ENCODE results near the gene LYG2.
"Not testable (repeated sequence)": the region's sequence is repeated elsewhere in the genome, so short reads cannot be mapped to it uniquely, and the experiment has no call there.

LYG2 gene

DNA sequence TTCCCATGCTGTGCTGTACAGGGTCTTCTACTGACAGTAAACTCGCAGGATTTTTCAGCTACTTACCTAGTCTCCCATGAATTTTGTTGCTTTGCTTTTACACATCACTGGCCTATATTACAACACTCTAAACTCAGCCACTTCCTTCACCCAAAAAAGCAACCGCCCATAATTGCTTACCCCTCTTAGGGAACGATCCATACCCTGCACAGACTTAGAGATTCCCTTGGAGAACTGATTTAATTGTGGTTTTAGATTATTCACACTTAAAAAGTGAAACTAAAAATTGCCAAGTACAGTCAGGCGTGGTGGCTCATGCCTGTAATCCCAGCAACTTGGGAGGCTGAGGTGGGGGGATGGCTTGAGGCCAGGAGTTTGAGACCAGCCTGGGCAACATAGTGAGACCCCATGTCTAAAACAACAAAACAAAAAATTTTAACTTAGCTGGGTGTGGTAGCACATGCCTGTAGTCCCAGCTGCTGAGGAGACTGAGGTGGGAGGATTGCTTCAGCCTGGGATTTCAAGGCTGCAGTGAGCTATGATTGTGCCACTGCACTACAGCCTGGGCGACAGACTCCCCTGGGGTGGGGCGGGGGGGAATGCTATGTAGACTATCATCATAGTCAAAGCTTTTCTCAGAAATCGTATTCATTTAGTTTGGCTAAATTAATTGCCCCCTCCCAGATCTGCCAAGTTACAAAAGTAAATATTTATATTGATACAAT, 55.2 kb downstream of the LYG2 start:
- DNase-seq: no peak

DNA sequence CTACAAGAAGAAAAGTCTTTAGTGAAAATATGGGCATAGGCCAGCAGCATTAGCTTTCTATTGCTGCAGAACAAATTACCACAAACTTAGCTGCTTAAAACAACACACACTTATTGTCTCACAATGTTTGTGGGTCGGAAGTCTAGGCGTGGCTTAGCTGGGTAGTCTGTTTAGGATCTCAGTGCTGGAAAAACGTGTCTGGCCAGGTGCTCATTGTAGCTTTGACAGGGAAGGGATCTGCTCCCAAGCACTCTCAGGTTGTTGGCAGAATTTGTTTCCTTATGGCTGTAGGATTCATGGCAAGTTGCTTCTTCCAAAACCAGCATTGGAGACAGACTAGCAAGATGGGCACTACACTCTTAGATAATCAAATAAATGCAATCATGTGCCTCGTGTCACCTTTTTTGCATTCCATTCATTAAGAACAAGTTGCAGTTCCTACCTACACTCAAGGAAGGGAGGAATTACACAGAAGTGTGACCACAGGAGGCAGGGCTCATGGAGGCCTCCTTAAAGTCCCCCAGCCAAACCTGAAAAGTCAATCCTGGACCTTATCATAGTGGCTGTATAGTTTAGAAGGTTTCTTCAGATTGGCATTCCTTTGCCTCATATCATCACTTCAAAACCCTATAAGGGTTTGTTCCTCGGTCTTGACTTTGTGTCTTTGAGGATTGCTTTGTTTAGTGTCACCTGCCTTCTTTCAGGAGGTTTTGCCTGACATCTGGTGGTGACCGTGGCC, 57.2 kb downstream of the LYG2 start:
- no peak for DNase-seq

DNA sequence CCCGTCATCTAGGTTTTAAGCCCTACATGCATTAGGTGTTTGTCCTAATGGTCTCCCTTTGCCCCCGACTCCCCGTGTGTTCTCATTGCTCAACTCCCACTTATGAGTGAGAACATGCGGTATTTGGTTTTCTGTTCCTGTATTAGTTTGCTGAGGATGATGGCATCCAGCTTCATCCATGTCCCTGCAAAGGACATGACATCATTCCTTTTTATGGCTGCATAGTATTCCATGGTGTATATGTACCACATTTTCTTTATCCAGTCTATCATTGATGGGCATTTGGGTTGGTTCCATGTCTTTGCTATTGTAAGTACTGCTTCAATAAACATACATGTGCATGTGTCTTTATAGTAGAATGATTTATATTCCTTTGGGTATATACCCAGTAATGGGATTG, 63.1 kb downstream of the LYG2 start:
- DNase-seq: not testable (repeated sequence)
